T47D (cell line): ENCODE data around the gene CNOT1.
A peak's percentile ranks its signal among the peaks of the same experiment; 100 is the strongest.

Experiments used
- DNase-seq, 2 experiments: peaks; one replicate each; pipeline versions ENCODE4 v3.0.0 to v3.0.0-alpha.2; 2011 to 2012; ENCODE audit warnings: low read depth in 1 of 2, low spot score in 1 of 2
- JUND ChIP-seq: IDR thresholded peaks from 2 replicates; pipeline ENCODE4 v1.6.1; 2012; ENCODE audit warnings: low read depth
- in situ Hi-C: cut with HindIII; loops from 2 replicates; pipeline ENCODE4 v1.10.0; 2016; ENCODE audit warnings: low sequenced_read_pairs, low pct_unique_long_range_greater_than_20kb

CNOT1 gene

DNA sequence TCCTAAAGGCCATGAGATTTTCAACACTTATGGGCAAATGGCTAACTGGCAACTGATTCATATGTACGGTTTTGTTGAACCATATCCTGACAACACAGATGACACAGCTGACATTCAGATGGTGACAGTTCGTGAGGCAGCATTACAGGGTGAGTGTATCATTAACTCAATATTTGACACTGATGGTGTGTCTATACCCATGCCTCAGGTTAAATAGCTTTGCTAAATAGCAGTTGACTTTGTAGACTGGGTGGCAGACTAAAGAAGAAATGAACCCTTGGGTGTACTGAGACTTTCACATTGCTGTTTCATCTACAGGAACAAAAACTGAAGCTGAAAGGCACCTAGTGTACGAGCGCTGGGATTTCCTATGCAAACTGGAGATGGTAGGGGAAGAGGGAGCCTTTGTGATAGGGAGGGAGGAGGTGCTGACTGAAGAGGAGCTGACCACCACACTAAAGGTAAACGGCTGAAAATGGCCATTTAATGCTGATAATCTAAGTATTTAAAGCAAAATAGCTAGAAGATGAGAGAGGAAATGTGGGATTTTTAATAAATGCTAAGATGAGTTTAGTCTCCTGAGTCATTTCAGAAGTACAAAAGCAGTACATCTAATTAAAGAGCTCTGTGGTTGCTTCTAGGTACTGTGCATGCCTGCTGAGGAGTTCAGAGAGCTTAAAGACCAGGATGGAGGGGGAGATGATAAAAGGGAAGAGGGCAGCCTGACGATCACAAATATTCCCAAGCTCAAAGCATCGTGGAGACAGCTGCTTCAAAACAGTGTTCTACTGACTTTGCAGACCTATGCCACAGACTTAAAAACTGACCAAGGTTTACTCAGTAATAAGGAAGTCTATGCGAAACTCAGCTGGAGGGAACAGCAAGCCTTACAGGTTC, 111.3 kb downstream of the CNOT1 start:
- no peak for DNase-seq
- TF ChIP-seq JUND: no peak
- in situ Hi-C loops: no loop called here

DNA sequence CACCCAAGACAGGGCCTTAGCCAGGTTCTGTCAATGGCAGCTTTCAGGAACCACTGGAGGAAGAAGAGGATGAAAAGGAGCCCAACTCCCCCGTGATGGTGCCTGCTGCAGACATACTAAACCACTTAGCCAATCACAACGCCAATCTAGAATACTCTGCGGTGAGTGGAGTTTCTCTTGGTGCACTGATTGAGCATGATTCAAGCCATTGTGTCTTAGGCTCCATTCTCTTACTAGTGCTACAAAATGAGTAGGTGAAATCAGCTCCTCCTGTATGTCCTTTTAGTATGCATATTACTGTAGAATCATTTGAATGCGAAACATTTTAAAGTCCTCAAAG, 112.9 kb downstream of the CNOT1 start:
- no peak for DNase-seq
- in situ Hi-C loops: no loop called here
- TF ChIP-seq JUND: no peak

DNA sequence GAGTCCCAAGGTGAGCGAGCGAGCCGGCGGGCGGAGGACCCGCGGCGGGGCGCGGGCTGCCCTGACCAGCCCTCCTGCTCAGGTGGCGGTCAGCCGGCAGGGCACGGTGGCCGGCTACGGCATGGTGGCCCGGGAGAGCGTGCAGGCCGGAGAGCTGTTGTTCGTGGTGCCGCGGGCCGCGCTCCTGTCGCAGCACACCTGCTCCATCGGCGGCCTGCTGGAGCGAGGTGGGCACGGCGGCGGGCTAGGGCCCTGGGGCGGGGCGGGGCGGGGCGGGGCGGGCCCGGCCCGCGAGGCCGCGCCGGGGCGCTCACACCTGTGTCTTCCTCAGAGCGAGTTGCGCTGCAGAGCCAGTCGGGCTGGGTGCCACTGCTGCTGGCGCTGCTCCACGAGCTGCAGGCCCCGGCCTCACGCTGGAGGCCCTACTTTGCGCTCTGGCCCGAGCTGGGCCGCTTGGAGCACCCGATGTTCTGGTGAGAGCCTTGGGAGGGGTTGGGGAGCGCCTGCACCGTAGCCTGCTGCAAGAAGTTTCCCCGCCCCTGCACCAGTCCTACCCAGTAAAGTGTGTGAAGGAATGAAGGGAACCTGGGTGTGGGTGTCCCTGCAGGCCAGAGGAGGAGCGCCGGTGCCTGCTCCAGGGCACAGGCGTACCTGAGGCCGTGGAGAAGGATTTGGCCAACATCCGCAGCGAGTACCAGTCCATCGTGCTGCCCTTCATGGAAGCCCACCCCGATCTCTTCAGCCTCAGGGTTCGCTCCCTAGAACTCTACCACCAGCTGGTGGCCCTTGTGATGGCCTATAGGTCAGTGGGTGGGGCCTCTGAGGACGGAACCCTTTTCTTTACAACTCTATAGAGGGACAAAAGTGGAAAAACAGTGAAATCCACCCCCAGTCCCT, 113.5 kb downstream of the CNOT1 start:
- in situ Hi-C loops: no loop called here
- DNase-seq: peak; percentile 30 to 72
- no peak for TF ChIP-seq JUND

DNA sequence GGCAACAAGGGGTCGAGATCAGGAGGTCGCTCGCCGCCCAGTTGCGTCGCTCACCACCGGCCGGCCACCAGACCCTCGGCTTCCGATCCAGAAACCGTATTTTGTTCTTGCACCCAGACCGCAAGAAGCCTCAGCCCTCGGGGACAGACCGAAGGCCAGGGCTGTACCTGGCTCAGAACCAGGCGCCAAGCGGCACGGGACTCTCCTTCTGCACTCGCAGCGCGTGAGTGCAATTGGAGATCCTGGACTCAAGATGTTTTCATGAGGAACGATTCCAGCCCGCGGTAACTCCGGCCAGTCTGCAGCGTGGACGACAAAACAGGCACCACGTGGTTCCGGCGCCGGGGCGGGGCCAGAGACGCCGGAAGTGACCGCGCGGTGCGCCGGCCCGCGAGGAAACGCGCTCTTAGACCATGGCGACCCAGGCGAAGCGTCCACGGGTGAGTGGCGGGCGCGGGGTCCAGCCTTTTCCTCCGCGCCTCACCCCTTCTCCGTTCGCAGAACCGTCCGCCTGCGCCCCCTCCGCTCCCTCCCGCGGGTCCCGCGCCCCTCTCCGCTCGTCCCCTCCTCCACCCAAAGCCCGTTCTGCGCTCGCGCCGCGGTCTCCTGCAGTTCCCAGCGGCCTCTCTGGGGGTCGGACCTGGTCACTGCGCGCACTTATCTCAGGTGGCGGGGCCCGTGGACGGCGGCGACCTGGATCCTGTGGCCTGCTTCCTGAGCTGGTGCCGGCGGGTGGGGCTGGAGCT, 114.3 kb downstream of the CNOT1 start, which contains the start of gene SETD6:
TSS of gene SETD6 (plus strand) at position 393 of the 746 bp plus-strand sequence. CDS start at position 414, 21 bp downstream.
- peak; percentile 86 to 89 for DNase-seq
- in situ Hi-C loops: no loop called here
- TF ChIP-seq JUND: no peak

DNA sequence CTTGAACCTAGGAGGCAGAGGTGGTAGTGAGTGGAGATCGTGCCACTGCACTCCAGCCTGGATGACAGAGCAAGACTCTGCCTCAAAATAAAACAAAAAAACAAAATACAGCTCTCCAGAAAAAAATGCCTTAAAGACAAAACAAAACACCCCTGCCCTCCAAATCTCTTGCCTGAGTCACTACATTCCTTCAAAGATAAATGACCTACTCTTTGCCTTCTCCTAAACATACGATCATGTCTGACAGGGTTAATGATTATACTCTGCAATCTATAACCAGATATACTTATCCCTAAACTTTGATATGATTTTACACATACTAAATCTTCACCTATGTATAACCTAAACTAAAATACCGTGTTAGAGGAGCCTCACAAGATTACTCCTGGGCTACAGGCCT, 115.8 kb downstream of the CNOT1 start:
- no peak for DNase-seq
- no peak for TF ChIP-seq JUND
- in situ Hi-C loops: no loop called here

DNA sequence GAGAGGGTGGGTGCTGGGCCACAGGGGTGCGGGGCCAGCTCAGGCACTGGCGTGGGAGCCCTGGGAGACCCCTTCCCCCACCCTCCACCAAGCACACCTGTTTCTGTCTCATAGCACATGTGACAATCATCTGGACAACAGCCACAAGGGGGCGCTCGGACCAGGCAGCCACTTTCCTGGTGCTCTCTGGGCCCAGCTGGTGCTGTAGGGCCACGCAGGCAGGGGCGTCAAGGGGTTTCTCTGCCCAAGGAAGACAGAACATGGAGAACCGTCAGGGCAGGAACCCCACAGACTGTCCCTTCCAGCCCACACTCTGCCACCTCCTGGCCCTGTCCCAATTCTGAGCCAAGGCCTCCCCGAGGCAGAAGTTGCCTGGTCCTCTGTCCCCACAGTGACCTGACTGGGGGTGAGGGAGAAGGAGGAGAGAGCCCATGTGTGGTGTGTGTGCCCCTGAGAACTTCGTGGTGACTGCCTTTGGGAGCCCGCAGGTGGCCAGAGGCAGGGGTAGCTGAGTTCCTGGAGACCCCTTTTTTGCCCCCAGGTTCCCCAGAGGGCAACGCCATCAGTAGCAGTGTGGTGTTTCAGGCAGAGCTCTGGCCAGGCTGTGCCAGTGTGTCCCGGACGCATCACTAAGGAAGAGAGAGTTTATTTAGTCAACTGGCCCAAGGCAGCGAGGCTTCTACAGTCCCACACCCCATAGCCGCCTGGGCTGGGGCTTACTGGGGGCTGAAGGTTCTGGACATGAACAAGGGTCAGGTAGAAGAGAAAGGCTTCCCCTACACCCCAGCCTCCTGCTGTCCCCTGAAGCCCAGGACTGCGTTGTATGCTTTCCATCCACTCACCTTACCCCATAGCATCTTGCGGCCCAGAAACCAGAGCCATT, 117.5 kb downstream of the CNOT1 start:
- peak in 1 of 2 experiments; percentile 73 for DNase-seq
- in situ Hi-C loops: no loop called here
- no peak for TF ChIP-seq JUND

DNA sequence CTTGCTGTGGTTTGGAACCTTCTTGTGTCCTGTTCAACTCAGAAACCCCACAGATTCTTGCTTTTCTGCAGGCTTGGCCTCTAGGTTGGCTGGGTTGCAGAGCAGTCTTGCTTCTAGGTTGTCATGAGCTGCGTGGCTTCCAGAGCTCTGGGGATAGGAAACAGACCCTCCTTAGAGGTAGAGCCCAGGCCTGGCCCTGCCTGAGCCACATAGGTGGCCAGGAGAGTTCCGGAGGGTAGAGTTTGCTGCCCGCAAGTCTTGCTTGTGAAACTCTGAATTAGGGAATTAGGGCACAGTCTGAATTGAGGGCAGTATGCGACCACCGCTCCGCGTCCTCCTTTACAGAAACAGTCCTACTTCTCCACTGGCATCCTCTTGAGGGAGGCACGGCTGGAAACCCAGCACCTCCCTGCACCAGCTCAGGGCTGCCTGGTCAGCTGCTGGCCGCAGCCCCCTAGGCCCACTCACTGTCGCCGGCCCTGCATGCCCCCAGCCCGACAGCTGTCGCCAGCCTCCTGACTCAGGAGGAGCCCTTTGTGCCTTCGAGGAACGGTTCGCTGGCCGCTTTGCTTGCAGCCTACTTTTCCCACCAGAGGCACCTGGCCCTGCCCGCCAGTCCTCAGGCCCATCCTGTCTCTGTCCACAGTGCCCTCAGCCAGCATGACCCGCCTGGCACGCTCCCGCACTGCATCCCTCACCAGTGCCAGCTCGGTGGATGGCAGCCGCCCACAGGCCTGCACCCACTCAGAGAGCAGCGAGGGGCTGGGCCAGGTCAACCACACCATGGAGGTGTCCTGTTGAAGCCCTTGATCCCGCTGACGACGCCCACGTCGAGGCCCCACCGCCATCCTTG, 118.6 kb downstream of the CNOT1 start:
- in situ Hi-C loops: no loop called here
- no peak for TF ChIP-seq JUND
- DNase-seq: no peak

DNA sequence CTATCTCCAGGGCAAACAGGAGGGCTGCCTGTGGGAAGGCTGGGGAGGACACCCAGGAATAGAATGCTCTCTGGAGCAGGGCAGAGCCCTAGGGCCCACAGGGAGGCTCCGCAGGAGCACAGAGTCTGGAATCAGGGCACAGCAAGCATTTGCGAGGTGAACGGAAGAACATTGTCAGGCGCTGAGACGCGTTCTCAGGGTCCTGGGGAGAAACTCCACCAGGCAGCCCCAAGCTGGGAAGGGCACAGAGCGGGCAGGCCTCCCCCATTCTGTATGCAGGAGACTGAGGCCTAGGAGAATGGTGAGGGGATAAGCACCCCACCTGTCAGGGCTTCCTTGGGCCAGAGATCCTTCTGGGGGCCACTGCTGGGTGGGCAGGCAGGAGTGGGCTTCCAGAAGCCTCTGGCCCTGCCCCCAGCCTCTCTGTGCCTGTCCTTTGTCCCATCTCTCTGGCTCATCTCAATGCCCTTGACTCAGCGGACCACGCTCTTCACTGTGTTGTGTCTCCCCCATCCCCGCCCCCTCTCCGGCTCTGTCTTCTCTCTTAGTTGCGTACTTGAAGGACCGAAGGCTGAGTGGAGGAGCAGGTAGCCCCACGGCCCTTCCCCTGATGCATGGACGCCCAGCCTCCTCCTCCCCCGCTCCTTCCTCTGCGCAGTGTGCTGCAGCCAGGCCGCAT, 119.4 kb downstream of the CNOT1 start:
- TF ChIP-seq JUND: no peak
- no peak for DNase-seq
- in situ Hi-C loops: no loop called here

DNA sequence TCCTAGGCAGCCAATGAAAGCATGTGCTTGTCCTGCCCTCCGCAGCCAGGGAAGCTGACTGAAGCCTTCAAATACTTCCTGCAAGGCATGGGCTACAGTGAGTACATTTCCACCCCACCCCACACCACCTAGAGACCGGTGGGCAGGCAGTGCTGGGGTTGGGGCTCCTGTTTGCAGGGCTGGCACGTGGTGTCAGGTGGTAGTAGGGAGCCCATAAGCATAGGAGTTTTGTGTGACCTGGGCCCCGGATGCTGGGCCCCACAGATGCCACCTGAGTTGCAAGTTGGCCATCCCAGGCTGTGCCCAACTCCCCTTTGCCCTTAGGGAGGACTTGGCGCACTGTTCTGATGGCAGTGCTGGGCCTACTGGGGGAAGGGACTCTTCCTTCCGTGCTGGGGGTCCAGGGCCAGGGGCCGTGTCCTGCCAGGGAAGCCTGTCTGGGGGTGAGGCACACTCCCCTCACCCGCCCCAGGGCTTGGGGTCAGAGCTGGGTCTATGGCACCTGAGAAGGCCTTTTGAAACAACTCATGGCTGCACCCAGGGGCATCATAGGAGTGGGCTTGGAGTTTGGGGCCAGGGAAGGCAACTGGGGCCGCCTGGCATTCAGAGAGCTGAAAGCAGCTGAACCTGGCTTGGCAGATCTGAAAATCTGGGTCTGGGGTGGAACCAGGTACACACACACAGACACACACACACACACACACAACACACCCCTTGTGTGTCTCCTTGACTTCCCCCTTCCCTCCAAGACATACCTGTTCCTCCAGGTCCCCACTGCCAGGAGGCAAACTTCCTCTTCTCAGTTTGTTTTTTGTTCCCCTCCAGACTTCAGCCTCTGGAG, 120.2 kb downstream of the CNOT1 start:
- DNase-seq: peak in 1 of 2 experiments; percentile 51
- no peak for TF ChIP-seq JUND
- in situ Hi-C loops: no loop called here
